T-helper 17 cell (primary cell): ENCODE results near the gene CYP2U1. TPM values are rescaled to one million over a fixed set of nuclear protein-coding genes. Genes with fewer than 3 reads are reported as not detected.
"Not testable (repeated sequence)": the region's sequence is repeated elsewhere in the genome, so short reads cannot be mapped to it uniquely, and the experiment has no call there.

Source experiments
- ATAC-seq: fragments of 150-1000 bp; cut with Tn5 transposase; 2 replicates; pipeline ENCODE4 v1.10.0; 2021; ENCODE audit warnings: mild to moderate bottlenecking, moderate library complexity
- DNase-seq, 3 donors: peaks; one replicate each; pipeline versions ENCODE4 v3.0.0 to v3.0.0-alpha.2; 2020 to 2021
- H3K9me3 ChIP-seq: one replicate; pipeline ENCODE4 v1.7.0; 2013; ENCODE audit warnings: low read length, mild to moderate bottlenecking; ENCODE audit not compliant: control insufficient read depth, poor library complexity, severe bottlenecking
- H3K27ac Mint-ChIP-seq: one replicate; pipeline ENCODE4 v1.8.0; 2022; ENCODE audit warnings: mild to moderate bottlenecking, moderate library complexity, mixed read lengths
- H3K27me3 Mint-ChIP-seq: one replicate; pipeline ENCODE4 v1.8.0; 2022; ENCODE audit warnings: mixed read lengths
- H3K36me3 Mint-ChIP-seq: one replicate; pipeline ENCODE4 v1.8.0; 2022; ENCODE audit warnings: low read depth, mixed read lengths
- H3K4me1 Mint-ChIP-seq: one replicate; pipeline ENCODE4 v1.8.0; 2022; ENCODE audit warnings: mild to moderate bottlenecking, mixed read lengths
- H3K4me3 Mint-ChIP-seq: one replicate; pipeline ENCODE4 v1.8.0; 2022; ENCODE audit warnings: mild to moderate bottlenecking, moderate library complexity, mixed read lengths
- total RNA-seq, 4 donors: library from RNA in 2 of 4; stranded (reverse) in 2 of 4; gene quantifications; one replicate each; pipeline ENCODE4 v1.2.3 and lab custom pipeline; 2022 to 2026

Gene CYP2U1
- total RNA-seq, 2 donors from 2014 or later = 0.96 to 2.8 TPM

- no peak for ATAC-seq
- no peak overlapping the region for H3K4me3 Mint-ChIP-seq
- peaks cover 3% of the 10 kb centered on the region for H3K36me3 Mint-ChIP-seq
Measured at GRCh38 chr4:107901213-107901934, 30.0 kb upstream of the CYP2U1 start.

GRCh38 chr4:107902715-107903114 is 28.6 kb upstream of the CYP2U1 start:
- H3K4me3 Mint-ChIP-seq = no peak overlapping the region
- H3K27me3 Mint-ChIP-seq = peaks cover 51% of the 10 kb centered on the region
- no peaks in the 10 kb centered on the region for H3K9me3 ChIP-seq
- DNase-seq (no peak), ATAC-seq (no peak)
- no peak overlapping the region for H3K27ac Mint-ChIP-seq
- H3K4me1 Mint-ChIP-seq = no peaks in the 10 kb centered on the region
- H3K36me3 Mint-ChIP-seq = peaks cover 3% of the 10 kb centered on the region

More at GRCh38 chr4:107901213-107901934, 30.0 kb upstream of the CYP2U1 start:
- H3K27me3 Mint-ChIP-seq = peaks cover 58% of the 10 kb centered on the region
- DNase-seq = no peak
- H3K9me3 ChIP-seq = no peaks in the 10 kb centered on the region
- no peaks in the 10 kb centered on the region for H3K4me1 Mint-ChIP-seq
- no peak overlapping the region for H3K27ac Mint-ChIP-seq

GRCh38 chr4:107905082-107905481 is 26.3 kb upstream of the CYP2U1 start:
- not testable (repeated sequence) for ATAC-seq, H3K27ac Mint-ChIP-seq, H3K9me3 ChIP-seq, DNase-seq, H3K4me1 Mint-ChIP-seq, H3K4me3 Mint-ChIP-seq, H3K36me3 Mint-ChIP-seq
- peaks cover 62% of the 10 kb centered on the region for H3K27me3 Mint-ChIP-seq

- ATAC-seq (no peak), DNase-seq (no peak)
- peaks cover 55% of the 10 kb centered on the region for H3K27me3 Mint-ChIP-seq
- no peak overlapping the region for H3K27ac Mint-ChIP-seq
- H3K4me1 Mint-ChIP-seq = no peaks in the 10 kb centered on the region
- H3K4me3 Mint-ChIP-seq = no peak overlapping the region
- peaks cover 3% of the 10 kb centered on the region for H3K36me3 Mint-ChIP-seq
- H3K9me3 ChIP-seq = no peaks in the 10 kb centered on the region
Measured at GRCh38 chr4:107906458-107907100, 24.8 kb upstream of the CYP2U1 start.

GRCh38 chr4:107908377-107908776 is 23.0 kb upstream of the CYP2U1 start:
- peaks cover 41% of the 10 kb centered on the region for H3K27me3 Mint-ChIP-seq
- H3K9me3 ChIP-seq = no peaks in the 10 kb centered on the region
- DNase-seq (no peak), ATAC-seq (no peak)
- H3K4me3 Mint-ChIP-seq = no peak overlapping the region
- peaks cover 3% of the 10 kb centered on the region for H3K36me3 Mint-ChIP-seq
- H3K27ac Mint-ChIP-seq = no peak overlapping the region
- H3K4me1 Mint-ChIP-seq = peaks cover 3% of the 10 kb centered on the region

GRCh38 chr4:107913283-107913899 is 18.0 kb upstream of the CYP2U1 start:
- no peaks in the 10 kb centered on the region for H3K9me3 ChIP-seq
- peak; percentile 86 for ATAC-seq
- no peak overlapping the region for H3K4me3 Mint-ChIP-seq
- peak in 1 of 3 donors; percentile 16 for DNase-seq
- H3K36me3 Mint-ChIP-seq = peaks cover 3% of the 10 kb centered on the region
- peaks cover 3% of the 10 kb centered on the region for H3K4me1 Mint-ChIP-seq
- H3K27ac Mint-ChIP-seq = no peak overlapping the region
- peaks cover 36% of the 10 kb centered on the region for H3K27me3 Mint-ChIP-seq

GRCh38 chr4:107915220-107915619 is 16.1 kb upstream of the CYP2U1 start:
- Mint-ChIP-seq H3K4me3 (no peak overlapping the region), H3K4me1 (peaks cover 3% of the 10 kb centered on the region), H3K27me3 (peaks cover 32% of the 10 kb centered on the region), H3K36me3 (no peaks in the 10 kb centered on the region), H3K27ac (no peak overlapping the region)
- no peak for DNase-seq
- no peak for ATAC-seq
- H3K9me3 ChIP-seq = peaks cover 8% of the 10 kb centered on the region

GRCh38 chr4:107916623-107917022 is 14.7 kb upstream of the CYP2U1 start:
- Mint-ChIP-seq H3K27ac (no peak overlapping the region), H3K27me3 (peaks cover 34% of the 10 kb centered on the region), H3K4me3 (no peak overlapping the region), H3K4me1 (peaks cover 3% of the 10 kb centered on the region), H3K36me3 (no peaks in the 10 kb centered on the region)
- peaks cover 11% of the 10 kb centered on the region for H3K9me3 ChIP-seq
- ATAC-seq (no peak), DNase-seq (no peak)

GRCh38 chr4:107917500-107917899 is 13.8 kb upstream of the CYP2U1 start:
- ATAC-seq (no peak), DNase-seq (no peak)
- peaks cover 11% of the 10 kb centered on the region for H3K9me3 ChIP-seq
- Mint-ChIP-seq H3K36me3 (no peaks in the 10 kb centered on the region), H3K27ac (no peak overlapping the region), H3K4me3 (no peak overlapping the region), H3K4me1 (peaks cover 3% of the 10 kb centered on the region), H3K27me3 (peaks cover 40% of the 10 kb centered on the region)

- H3K27me3 Mint-ChIP-seq = peaks cover 45% of the 10 kb centered on the region
Measured at GRCh38 chr4:107922486-107923473, 8.6 kb upstream of the CYP2U1 start.

GRCh38 chr4:107925713-107926112 is 5.6 kb upstream of the CYP2U1 start:
- not testable (repeated sequence) for DNase-seq, H3K9me3 ChIP-seq, H3K36me3 Mint-ChIP-seq, H3K4me3 Mint-ChIP-seq, H3K27ac Mint-ChIP-seq, ATAC-seq, H3K4me1 Mint-ChIP-seq
- peaks cover 31% of the 10 kb centered on the region for H3K27me3 Mint-ChIP-seq

More at GRCh38 chr4:107922486-107923473, 8.6 kb upstream of the CYP2U1 start:
- peak overlapping the region; percentile 16 for H3K27ac Mint-ChIP-seq
- DNase-seq (no peak), ATAC-seq (no peak)
- H3K36me3 Mint-ChIP-seq = no peaks in the 10 kb centered on the region
- no peak overlapping the region for H3K4me3 Mint-ChIP-seq
- no peaks in the 10 kb centered on the region for H3K4me1 Mint-ChIP-seq
- H3K9me3 ChIP-seq = peaks cover 11% of the 10 kb centered on the region

GRCh38 chr4:107926875-107927274 is 4.5 kb upstream of the CYP2U1 start:
- not testable (repeated sequence) for H3K4me3 Mint-ChIP-seq, H3K36me3 Mint-ChIP-seq, H3K9me3 ChIP-seq, H3K4me1 Mint-ChIP-seq, H3K27ac Mint-ChIP-seq, DNase-seq, ATAC-seq
- peaks cover 19% of the 10 kb centered on the region for H3K27me3 Mint-ChIP-seq
